ENCODE measurements around the gene IGSF11. TPM values are rescaled to one million over a fixed set of nuclear protein-coding genes. Genes with fewer than 3 reads are reported as not detected.

The IGSF11 gene
- total RNA-seq, 1 donor from 2014 or later: 1.3 TPM

DNA sequence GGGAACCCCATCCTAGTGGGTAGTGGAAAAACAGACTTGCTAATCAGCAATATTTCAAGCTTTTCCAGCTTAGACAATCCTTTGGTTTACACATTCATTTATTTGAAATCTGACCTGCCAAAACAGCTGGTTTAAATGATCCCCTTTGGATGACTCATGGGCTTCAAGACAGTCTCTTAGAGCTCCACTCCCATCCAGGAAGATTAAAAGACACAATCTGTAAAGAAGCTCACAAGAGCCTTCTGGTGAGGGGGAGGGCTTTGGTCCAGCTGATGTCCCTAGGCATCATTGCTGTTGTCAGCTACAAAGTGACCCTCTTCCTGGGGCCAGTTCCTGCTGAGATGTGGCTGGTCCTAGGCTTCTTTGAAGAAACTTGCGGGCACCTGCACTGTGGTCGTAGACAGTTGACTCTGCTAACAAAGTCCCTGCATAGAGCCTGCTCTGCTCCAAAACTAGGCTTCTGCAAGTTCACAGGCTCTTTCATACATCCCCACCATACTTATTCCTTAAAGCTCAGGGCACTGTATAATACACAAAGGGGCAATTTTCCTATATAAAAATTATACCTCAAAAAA lies 73.7 kb downstream of the IGSF11 start:
- Mint-ChIP-seq H3K9me3 (peaks cover 4% of the 10 kb centered on the region), H3K4me3 (no peak overlapping the region), H3K27me3 (ENCODE audit: low read depth) (no peaks in the 10 kb centered on the region), H3K27ac (ENCODE audit: unreplicated experiment) (no peak overlapping the region), H3K4me1 (no peaks in the 10 kb centered on the region), H3K36me3 (ENCODE audit: low read depth) (peaks cover 3% of the 10 kb centered on the region)
- no peak for DNase-seq (ENCODE audit: low read depth, low spot score)
- TF ChIP-seq, protein P1, sequence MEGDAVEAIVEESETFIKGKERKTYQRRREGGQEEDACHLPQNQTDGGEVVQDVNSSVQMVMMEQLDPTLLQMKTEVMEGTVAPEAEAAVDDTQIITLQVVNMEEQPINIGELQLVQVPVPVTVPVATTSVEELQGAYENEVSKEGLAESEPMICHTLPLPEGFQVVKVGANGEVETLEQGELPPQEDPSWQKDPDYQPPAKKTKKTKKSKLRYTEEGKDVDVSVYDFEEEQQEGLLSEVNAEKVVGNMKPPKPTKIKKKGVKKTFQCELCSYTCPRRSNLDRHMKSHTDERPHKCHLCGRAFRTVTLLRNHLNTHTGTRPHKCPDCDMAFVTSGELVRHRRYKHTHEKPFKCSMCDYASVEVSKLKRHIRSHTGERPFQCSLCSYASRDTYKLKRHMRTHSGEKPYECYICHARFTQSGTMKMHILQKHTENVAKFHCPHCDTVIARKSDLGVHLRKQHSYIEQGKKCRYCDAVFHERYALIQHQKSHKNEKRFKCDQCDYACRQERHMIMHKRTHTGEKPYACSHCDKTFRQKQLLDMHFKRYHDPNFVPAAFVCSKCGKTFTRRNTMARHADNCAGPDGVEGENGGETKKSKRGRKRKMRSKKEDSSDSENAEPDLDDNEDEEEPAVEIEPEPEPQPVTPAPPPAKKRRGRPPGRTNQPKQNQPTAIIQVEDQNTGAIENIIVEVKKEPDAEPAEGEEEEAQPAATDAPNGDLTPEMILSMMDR (conservative IDR thresholded peaks at IDR 0.05): no peak

DNA sequence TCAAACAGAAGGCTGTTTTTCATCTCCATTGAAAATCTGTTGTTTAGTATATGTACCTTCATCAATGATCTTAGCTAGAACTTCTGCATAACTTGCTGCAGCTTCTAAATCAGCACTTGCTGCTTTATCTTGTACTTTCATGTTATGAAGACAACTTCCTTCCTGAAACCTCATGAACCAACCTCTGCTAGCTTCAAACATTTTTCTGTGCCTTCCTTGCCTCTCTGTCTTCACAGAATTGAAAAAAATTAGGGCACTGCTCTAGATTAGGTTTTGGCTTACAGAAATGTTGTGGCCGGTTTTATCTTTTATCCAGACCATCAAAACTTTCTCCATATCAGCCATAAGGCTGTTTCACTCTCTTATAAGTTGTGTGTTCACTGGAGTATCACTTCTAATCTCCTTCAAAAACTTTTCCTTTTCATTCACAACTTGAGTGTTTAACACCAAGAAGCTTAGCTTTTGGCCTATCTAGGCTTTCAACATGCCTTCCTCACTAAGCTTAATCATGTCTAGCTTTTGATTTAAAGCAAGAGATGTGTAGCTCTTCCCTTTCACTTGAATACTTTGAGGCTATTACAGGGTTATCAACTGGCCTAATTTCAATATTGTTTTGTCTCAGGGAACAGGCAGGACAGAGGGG lies 78.6 kb downstream of the IGSF11 start:
- no peaks in the 10 kb centered on the region for H3K4me1 Mint-ChIP-seq
- peaks cover 5% of the 10 kb centered on the region for H3K36me3 Mint-ChIP-seq (ENCODE audit: low read depth)
- H3K27me3 Mint-ChIP-seq (ENCODE audit: low read depth): no peaks in the 10 kb centered on the region
- no peak for DNase-seq (ENCODE audit: low read depth, low spot score)
- H3K4me3 Mint-ChIP-seq: no peak overlapping the region
- TF ChIP-seq, protein P1 (conservative IDR thresholded peaks at IDR 0.05): no peak
- H3K9me3 Mint-ChIP-seq: peaks cover 15% of the 10 kb centered on the region
- no peak overlapping the region for H3K27ac Mint-ChIP-seq (ENCODE audit: unreplicated experiment)

DNA sequence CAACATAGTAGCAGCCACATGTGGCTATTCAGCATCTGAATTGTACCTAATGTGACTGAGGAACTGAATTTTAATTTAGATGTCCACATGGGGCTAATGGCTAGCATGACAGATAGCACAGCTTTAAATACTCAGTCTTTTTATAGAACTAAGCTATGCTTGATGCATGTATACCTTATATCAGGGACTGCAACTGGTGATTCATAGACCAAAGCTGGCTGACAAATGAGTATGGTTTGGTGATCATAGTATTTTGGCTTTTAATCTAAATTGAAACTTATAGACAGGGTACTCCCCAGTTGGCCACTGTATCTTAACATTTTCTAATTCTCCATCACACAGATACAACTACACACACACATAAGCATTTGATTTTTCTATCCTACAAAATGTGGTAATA lies 83.6 kb downstream of the IGSF11 start:
- DNase-seq (ENCODE audit: low read depth, low spot score): no peak
- peaks cover 2% of the 10 kb centered on the region for H3K36me3 Mint-ChIP-seq (ENCODE audit: low read depth)
- no peaks in the 10 kb centered on the region for H3K4me1 Mint-ChIP-seq
- H3K27me3 Mint-ChIP-seq (ENCODE audit: low read depth): no peaks in the 10 kb centered on the region
- peaks cover 11% of the 10 kb centered on the region for H3K9me3 Mint-ChIP-seq
- TF ChIP-seq, protein P1 (conservative IDR thresholded peaks at IDR 0.05): no peak
- H3K4me3 Mint-ChIP-seq: no peak overlapping the region
- H3K27ac Mint-ChIP-seq (ENCODE audit: unreplicated experiment): no peak overlapping the region

DNA sequence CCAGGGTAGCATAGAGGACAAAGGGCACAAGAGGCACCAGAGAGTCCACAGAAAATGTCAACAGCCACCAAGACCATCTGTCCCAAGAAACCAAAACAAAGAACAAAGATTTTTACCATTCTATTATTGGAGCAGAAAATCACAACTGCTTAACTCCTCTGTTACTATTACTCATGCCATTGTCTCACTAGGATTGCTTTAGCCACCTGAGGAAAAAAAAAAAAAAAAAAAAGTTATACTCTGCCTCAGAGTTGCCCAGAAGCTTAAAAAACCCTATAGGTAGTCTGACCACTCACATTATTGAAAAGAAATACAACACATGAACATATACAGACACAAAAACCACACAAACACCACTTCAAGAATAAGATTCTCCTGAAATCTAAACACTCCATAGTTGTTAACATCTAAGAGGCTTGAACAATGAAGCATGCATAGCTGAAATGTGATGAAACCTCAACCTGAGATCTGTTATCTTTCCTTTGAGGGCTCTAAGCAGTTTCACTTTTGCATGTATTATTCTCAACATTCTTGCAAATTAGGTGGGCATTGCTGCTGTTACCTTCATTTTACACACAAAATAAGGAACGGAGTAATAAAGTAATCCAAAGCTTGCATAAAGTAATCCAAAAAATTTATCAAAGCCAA lies 85.4 kb downstream of the IGSF11 start:
- Mint-ChIP-seq H3K27me3 (ENCODE audit: low read depth) (no peaks in the 10 kb centered on the region), H3K27ac (ENCODE audit: unreplicated experiment) (no peak overlapping the region), H3K4me3 (no peak overlapping the region), H3K9me3 (peaks cover 7% of the 10 kb centered on the region), H3K36me3 (ENCODE audit: low read depth) (peaks cover 2% of the 10 kb centered on the region), H3K4me1 (peaks cover 4% of the 10 kb centered on the region)
- no peak for DNase-seq (ENCODE audit: low read depth, low spot score)
- TF ChIP-seq, protein P1 (conservative IDR thresholded peaks at IDR 0.05): no peak

DNA sequence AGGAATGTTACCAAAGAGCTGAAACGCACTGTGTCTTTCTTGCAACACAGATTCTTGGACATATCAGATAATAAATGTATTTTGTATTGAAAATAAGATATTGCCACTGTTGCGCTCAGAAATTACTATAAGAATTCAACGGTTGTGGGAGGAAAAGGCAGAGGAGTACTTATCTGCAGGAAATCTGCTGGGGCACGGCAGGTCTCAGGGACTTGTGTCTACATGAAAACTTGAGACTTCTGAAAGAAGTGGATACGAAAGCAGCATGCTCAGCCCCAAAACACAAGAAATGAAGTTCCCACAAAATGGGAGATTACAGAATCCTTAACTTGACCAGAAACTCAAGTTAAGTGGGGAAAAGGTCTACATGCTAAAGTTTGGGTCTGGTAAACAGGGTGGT lies 86.5 kb downstream of the IGSF11 start:
- TF ChIP-seq, protein P1 (conservative IDR thresholded peaks at IDR 0.05): no peak
- H3K9me3 Mint-ChIP-seq: peaks cover 2% of the 10 kb centered on the region
- H3K27me3 Mint-ChIP-seq (ENCODE audit: low read depth): no peaks in the 10 kb centered on the region
- DNase-seq (ENCODE audit: low read depth, low spot score): no peak
- peaks cover 4% of the 10 kb centered on the region for H3K4me1 Mint-ChIP-seq
- no peaks in the 10 kb centered on the region for H3K36me3 Mint-ChIP-seq (ENCODE audit: low read depth)
- H3K27ac Mint-ChIP-seq (ENCODE audit: unreplicated experiment): no peak overlapping the region
- no peak overlapping the region for H3K4me3 Mint-ChIP-seq

All from neural crest cell (in vitro differentiated cells).